Measurements from ENCODE around the gene KRTAP10-1.

The KRTAP10-1 gene

GRCh38 chr21:44547656-44548331 is 7.8 kb upstream of the KRTAP10-1 start:
- DNase-seq: no peak

GRCh38 chr21:44544566-44544965 is 4.6 kb upstream of the KRTAP10-1 start:
- DNase-seq: no peak

- no peak for DNase-seq
Measured at GRCh38 chr21:44542716-44543115, 2.7 kb upstream of the KRTAP10-1 start.

GRCh38 chr21:44540741-44541288 is 820 bp upstream of the KRTAP10-1 start:
- no peak for DNase-seq

- DNase-seq: no peak
Measured at GRCh38 chr21:44539046-44539445, 949 bp downstream of the KRTAP10-1 start.

GRCh38 chr21:44537930-44538911 is 1.8 kb downstream of the KRTAP10-1 start:
- no peak for DNase-seq

GRCh38 chr21:44535963-44536362 is 4.0 kb downstream of the KRTAP10-1 start:
- no peak for DNase-seq

GRCh38 chr21:44534688-44535087 is 5.3 kb downstream of the KRTAP10-1 start:
- no peak for DNase-seq

GRCh38 chr21:44533891-44534627 is 5.9 kb downstream of the KRTAP10-1 start:
- DNase-seq: no peak

- DNase-seq: no peak
Measured at GRCh38 chr21:44533121-44533890, 6.7 kb downstream of the KRTAP10-1 start.

GRCh38 chr21:44532712-44533111 is 7.3 kb downstream of the KRTAP10-1 start:
- no peak for DNase-seq

- DNase-seq: no peak
Measured at GRCh38 chr21:44531606-44532564, 8.1 kb downstream of the KRTAP10-1 start.

GRCh38 chr21:44530903-44531605 is 8.9 kb downstream of the KRTAP10-1 start:
- no peak for DNase-seq

- no peak for DNase-seq
Measured at GRCh38 chr21:44530221-44530902, 9.6 kb downstream of the KRTAP10-1 start.

GRCh38 chr21:44529503-44530125 is 10.4 kb downstream of the KRTAP10-1 start:
- DNase-seq: no peak

- DNase-seq: no peak
Measured at GRCh38 chr21:44529011-44529421, 11.0 kb downstream of the KRTAP10-1 start.

GRCh38 chr21:44528634-44528995 is 11.4 kb downstream of the KRTAP10-1 start:
- no peak for DNase-seq

- DNase-seq: no peak
Measured at GRCh38 chr21:44527983-44528633, 11.9 kb downstream of the KRTAP10-1 start.

Data from suppressor macrophage treated with lipopolysaccharide for 4 hours (primary cell).